ENCODE data around the gene EIF3I. TPM values are rescaled to one million over a fixed set of nuclear protein-coding genes. Genes with fewer than 3 reads are reported as not detected.

Gene EIF3I
- total and polyA plus RNA-seq, 2 of the 13 experiments (the other 11 are each of a cell fraction or from before 2014, with no cell fraction given), result 210 to 223 TPM

DNA sequence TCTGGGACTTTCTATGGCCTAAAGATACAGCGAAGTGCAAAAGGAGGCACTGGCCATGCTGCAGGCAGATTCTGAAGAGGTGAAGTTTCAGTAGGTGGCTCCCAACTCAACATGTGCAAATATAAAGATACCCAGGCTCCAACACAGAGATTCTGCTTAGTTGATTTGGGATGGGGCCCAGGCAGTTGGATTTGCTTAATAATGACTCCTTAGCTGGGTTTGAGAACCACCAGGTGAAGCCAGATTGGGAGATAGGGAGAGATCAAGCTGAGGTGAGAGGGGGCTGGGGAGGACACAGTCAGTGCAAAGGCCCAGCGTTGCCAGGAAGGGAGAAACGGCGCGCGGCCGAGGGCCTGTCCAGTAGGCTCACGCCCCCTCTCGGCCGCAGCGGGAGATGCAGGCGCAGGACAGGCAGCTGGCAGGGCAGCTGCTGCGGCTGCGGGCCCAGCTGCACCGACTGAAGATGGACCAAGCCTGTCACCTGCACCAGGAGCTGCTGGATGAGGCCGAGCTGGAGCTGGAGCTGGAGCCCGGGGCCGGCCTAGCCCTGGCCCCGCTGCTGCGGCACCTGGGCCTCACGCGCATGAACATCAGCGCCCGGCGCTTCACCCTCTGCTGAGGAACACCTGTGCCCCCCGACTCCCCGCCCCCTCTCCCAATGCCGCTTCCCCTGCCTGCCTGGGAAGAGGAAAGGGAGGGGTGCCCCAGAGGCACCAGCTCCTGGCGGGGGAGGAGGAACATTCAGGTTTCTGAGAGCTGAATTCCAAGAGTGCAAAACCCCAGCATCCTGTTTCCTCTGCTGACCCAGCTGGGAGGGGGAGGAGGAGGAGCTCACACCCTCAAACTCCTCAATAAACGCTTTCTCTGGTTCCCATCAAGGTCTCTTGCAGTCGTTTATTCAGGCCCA lies 26.0 kb downstream of the EIF3I start (continued):
- TF ChIP-seq TBX2 (CRISPR knock-in tag; IDR thresholded peaks at IDR 0.05; ENCODE audit: borderline replicate concordance), result peak; percentile 37; the same call in 1 of the 2 replicates
- TF ChIP-seq CBX5 (CRISPR knock-in tag; IDR thresholded peaks at IDR 0.05; ENCODE audit: borderline replicate concordance), result peak; percentile 81; the same call in 1 of the 2 replicates
- no peak for TF ChIP-seq SNAPC2 (CRISPR knock-in tag; IDR thresholded peaks at IDR 0.05)
- peak; percentile 43; the same call in 1 of the 2 replicates for TF ChIP-seq MXD4 (CRISPR knock-in tag; IDR thresholded peaks at IDR 0.05)
- TF ChIP-seq MZF1 (CRISPR knock-in tag; IDR thresholded peaks at IDR 0.05; ENCODE audit: borderline replicate concordance), result no peak
- TF ChIP-seq SUZ12 (IDR thresholded peaks at IDR 0.05; ENCODE audit: low read depth, low read length), result no peak
- no peak for TF ChIP-seq ZC3H4 (CRISPR knock-in tag; IDR thresholded peaks at IDR 0.05; ENCODE audit: borderline replicate concordance)
- TF ChIP-seq ZNF556 (CRISPR knock-in tag; IDR thresholded peaks at IDR 0.05; ENCODE audit: borderline replicate concordance), result no peak
- TF ChIP-seq ZNF607 (CRISPR knock-in tag; IDR thresholded peaks at IDR 0.05; ENCODE audit: borderline replicate concordance), result no peak
- no peak for TF ChIP-seq BCL3 (CRISPR knock-in tag; IDR thresholded peaks at IDR 0.05)
- TF ChIP-seq, protein P1, sequence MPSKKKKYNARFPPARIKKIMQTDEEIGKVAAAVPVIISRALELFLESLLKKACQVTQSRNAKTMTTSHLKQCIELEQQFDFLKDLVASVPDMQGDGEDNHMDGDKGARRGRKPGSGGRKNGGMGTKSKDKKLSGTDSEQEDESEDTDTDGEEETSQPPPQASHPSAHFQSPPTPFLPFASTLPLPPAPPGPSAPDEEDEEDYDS (CRISPR knock-in tag; IDR thresholded peaks at IDR 0.05), result no peak
- TF ChIP-seq ZNF260 (CRISPR knock-in tag; IDR thresholded peaks at IDR 0.05; ENCODE audit: borderline replicate concordance, low read depth), result no peak
- peak; percentile 48; the same call in 1 of the 2 replicates for TF ChIP-seq ZGPAT (CRISPR knock-in tag; IDR thresholded peaks at IDR 0.05)
- no peak for TF ChIP-seq SMARCC2 (IDR thresholded peaks at IDR 0.05)
- TF ChIP-seq, protein P2, sequence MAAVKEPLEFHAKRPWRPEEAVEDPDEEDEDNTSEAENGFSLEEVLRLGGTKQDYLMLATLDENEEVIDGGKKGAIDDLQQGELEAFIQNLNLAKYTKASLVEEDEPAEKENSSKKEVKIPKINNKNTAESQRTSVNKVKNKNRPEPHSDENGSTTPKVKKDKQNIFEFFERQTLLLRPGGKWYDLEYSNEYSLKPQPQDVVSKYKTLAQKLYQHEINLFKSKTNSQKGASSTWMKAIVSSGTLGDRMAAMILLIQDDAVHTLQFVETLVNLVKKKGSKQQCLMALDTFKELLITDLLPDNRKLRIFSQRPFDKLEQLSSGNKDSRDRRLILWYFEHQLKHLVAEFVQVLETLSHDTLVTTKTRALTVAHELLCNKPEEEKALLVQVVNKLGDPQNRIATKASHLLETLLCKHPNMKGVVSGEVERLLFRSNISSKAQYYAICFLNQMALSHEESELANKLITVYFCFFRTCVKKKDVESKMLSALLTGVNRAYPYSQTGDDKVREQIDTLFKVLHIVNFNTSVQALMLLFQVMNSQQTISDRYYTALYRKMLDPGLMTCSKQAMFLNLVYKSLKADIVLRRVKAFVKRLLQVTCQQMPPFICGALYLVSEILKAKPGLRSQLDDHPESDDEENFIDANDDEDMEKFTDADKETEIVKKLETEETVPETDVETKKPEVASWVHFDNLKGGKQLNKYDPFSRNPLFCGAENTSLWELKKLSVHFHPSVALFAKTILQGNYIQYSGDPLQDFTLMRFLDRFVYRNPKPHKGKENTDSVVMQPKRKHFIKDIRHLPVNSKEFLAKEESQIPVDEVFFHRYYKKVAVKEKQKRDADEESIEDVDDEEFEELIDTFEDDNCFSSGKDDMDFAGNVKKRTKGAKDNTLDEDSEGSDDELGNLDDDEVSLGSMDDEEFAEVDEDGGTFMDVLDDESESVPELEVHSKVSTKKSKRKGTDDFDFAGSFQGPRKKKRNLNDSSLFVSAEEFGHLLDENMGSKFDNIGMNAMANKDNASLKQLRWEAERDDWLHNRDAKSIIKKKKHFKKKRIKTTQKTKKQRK (IDR thresholded peaks at IDR 0.05; ENCODE audit: low read length), result no peak
- TF ChIP-seq PRMT3 (CRISPR knock-in tag; IDR thresholded peaks at IDR 0.05; ENCODE audit: borderline replicate concordance, low read depth), result no peak
- TF ChIP-seq GFI1 (CRISPR knock-in tag; IDR thresholded peaks at IDR 0.05; ENCODE audit: borderline replicate concordance), result 0 out of 2 replicates have a peak, but pooled peaks have one; percentile 26
- TF ChIP-seq ZFYVE20 (CRISPR knock-in tag; IDR thresholded peaks at IDR 0.05; ENCODE audit: borderline replicate concordance, low read depth), result no peak

Measured in HepG2 (cell line).